Activated CD4-positive, alpha-beta T cell treated with anti-CD3 and anti-CD28 coated beads for 4 hours (primary cell): ENCODE measurements around the gene KCNQ4.

ENCODE experiments used
- DNase-seq, 2 donors: peaks; one replicate each; pipeline ENCODE4 v3.0.0-alpha.2; 2020

Gene KCNQ4

GRCh38 chr1:40797668-40798010 is 14.1 kb downstream of the KCNQ4 start:
- DNase-seq = no peak

- no peak for DNase-seq
Measured at GRCh38 chr1:40798366-40799281, 15.0 kb downstream of the KCNQ4 start.

GRCh38 chr1:40799351-40799867 is 15.8 kb downstream of the KCNQ4 start:
- DNase-seq = no peak

- no peak for DNase-seq
Measured at GRCh38 chr1:40801742-40802077, 18.1 kb downstream of the KCNQ4 start.

GRCh38 chr1:40802078-40802741 is 18.6 kb downstream of the KCNQ4 start:
- peak; percentile 83 to 90 for DNase-seq

GRCh38 chr1:40802742-40803113 is 19.1 kb downstream of the KCNQ4 start:
- DNase-seq = no peak

GRCh38 chr1:40803447-40803846 is 19.9 kb downstream of the KCNQ4 start:
- no peak for DNase-seq

- DNase-seq = no peak
Measured at GRCh38 chr1:40803902-40804301, 20.3 kb downstream of the KCNQ4 start.

GRCh38 chr1:40806240-40806639 is 22.7 kb downstream of the KCNQ4 start:
- no peak for DNase-seq

- no peak for DNase-seq
Measured at GRCh38 chr1:40806731-40807695, 23.4 kb downstream of the KCNQ4 start.

GRCh38 chr1:40808002-40808401 is 24.4 kb downstream of the KCNQ4 start:
- no peak for DNase-seq

GRCh38 chr1:40808444-40808843 is 24.9 kb downstream of the KCNQ4 start:
- no peak for DNase-seq

- DNase-seq = no peak
Measured at GRCh38 chr1:40808909-40809308, 25.3 kb downstream of the KCNQ4 start.

GRCh38 chr1:40810927-40811326 is 27.3 kb downstream of the KCNQ4 start:
- DNase-seq = no peak

GRCh38 chr1:40815420-40815819 is 31.8 kb downstream of the KCNQ4 start:
- no peak for DNase-seq

GRCh38 chr1:40817791-40818263 is 34.2 kb downstream of the KCNQ4 start:
- DNase-seq = no peak

- DNase-seq = peak; percentile 84 to 87
Measured at GRCh38 chr1:40818264-40818961, 34.8 kb downstream of the KCNQ4 start.

- no peak for DNase-seq
Measured at GRCh38 chr1:40819101-40819500, 35.5 kb downstream of the KCNQ4 start.

- DNase-seq = no peak
Measured at GRCh38 chr1:40820251-40820797, 36.7 kb downstream of the KCNQ4 start.

GRCh38 chr1:40820911-40821693 is 37.5 kb downstream of the KCNQ4 start:
- DNase-seq = no peak

GRCh38 chr1:40822890-40823289 is 39.3 kb downstream of the KCNQ4 start:
- no peak for DNase-seq
